OCI-LY7 (cell line): ENCODE measurements around the gene ATG16L2. TPM values are rescaled to one million over a fixed set of nuclear protein-coding genes. Genes with fewer than 3 reads are reported as not detected.

Experiments used
- BruUV-seq: library from RNA; stranded (reverse); fragments of 400-500 nt; replicated peaks from 2 replicates; lab custom pipeline; 2021; lab: Mats Ljungman, UMichigan
- CTCF ChIA-PET: fragments of 300-600 bp; sonication (Branson Sonifier 250); formaldehyde crosslinking; loops from one replicate; lab custom pipeline; 2022; ENCODE audit warnings: antibody characterized with exemption; ENCODE audit not compliant: unreplicated experiment; lab: Charles Lee
- POLR2A ChIA-PET: fragments of 300-600 bp; sonication (Branson Sonifier 250); formaldehyde crosslinking; loops from one replicate; lab custom pipeline; 2022; ENCODE audit warnings: antibody characterized with exemption; lab: Charles Lee
- DNase-seq: peaks from one replicate; pipeline ENCODE4 v3.0.0-alpha.2; 2015; ENCODE audit warnings: low spot score
- H2AFZ ChIP-seq: fragments of 200-600 bp; sonication (generic), shearing (Covaris generic); 2 replicates; pipeline ENCODE4 v1.6.1; 2014; ENCODE audit warnings: mild to moderate bottlenecking, antibody characterized with exemption, low read length, moderate library complexity
- H3K27ac ChIP-seq: fragments of 200-600 bp; sonication (generic); 2 replicates; pipeline ENCODE4 v1.5.1; 2014; ENCODE audit warnings: mixed run types, low read depth, mild to moderate bottlenecking, moderate library complexity, low read length, inconsistent platforms; ENCODE audit not compliant: poor library complexity, severe bottlenecking
- H3K36me3 ChIP-seq: fragments of 200-600 bp; sonication (generic); 2 replicates; pipeline ENCODE4 v1.6.1; 2014; ENCODE audit warnings: mild to moderate bottlenecking, antibody characterized with exemption, low read length, moderate library complexity, mixed read lengths; ENCODE audit not compliant: insufficient read depth
- H3K4me1 ChIP-seq: fragments of 200-600 bp; sonication (generic); 2 replicates; pipeline ENCODE4 v1.5.1; 2014; ENCODE audit warnings: mild to moderate bottlenecking, low read length; ENCODE audit not compliant: insufficient read depth, poor library complexity, severe bottlenecking
- H3K4me2 ChIP-seq: fragments of 200-600 bp; sonication (generic); 2 replicates; pipeline ENCODE4 v1.6.1; 2014; ENCODE audit warnings: mild to moderate bottlenecking, low read length
- H3K4me3 ChIP-seq: fragments of 200-600 bp; sonication (generic); 2 replicates; pipeline ENCODE4 v1.5.1; 2014; ENCODE audit warnings: mild to moderate bottlenecking, low read depth, low read length; ENCODE audit not compliant: poor library complexity, severe bottlenecking
- H3K79me2 ChIP-seq: fragments of 200-600 bp; sonication (generic); 2 replicates; pipeline ENCODE4 v1.6.1; 2016; ENCODE audit warnings: low read depth, mild to moderate bottlenecking, low read length, moderate library complexity, mixed read lengths; ENCODE audit not compliant: insufficient read depth
- H3K9me2 ChIP-seq: fragments of 200-600 bp; sonication (generic); 2 replicates; pipeline ENCODE4 v1.6.1; 2016; ENCODE audit warnings: mild to moderate bottlenecking, low read length, mixed read lengths; ENCODE audit not compliant: insufficient read depth
- H3K9me3 ChIP-seq: fragments of 200-600 bp; sonication (generic); 2 replicates; pipeline ENCODE4 v1.6.1; 2014; ENCODE audit warnings: mild to moderate bottlenecking, mixed run types, low read length, mixed read lengths
- H4K20me1 ChIP-seq: fragments of 200-600 bp; sonication (generic); 2 replicates; pipeline ENCODE4 v1.6.1; 2014; ENCODE audit warnings: mild to moderate bottlenecking, antibody characterized with exemption, low read length, moderate library complexity, mixed read lengths; ENCODE audit not compliant: insufficient read depth
- EZH2phosphoT487 ChIP-seq: fragments of 200-600 bp; sonication (generic); IDR thresholded peaks from 2 replicates; pipeline ENCODE4 v1.6.1; 2018; ENCODE audit warnings: low read depth, borderline replicate concordance, mild to moderate bottlenecking, mixed run types, antibody characterized with exemption, low read length, moderate library complexity, mixed read lengths
- intact Hi-C: fragments of 100-400 bp; cut with micrococcal nuclease; formaldehyde crosslinking; loops from one replicate; pipeline ENCODE4 v1.10.0; 2022; ENCODE audit not compliant: unreplicated experiment
- total RNA-seq, 2 experiments: library from RNA; depleted of rRNA in 1 of 2; stranded (reverse); fragments of >200 nt in 1 of 2; shearing (Covaris generic) in 1 of 2; gene quantifications; 2 replicates each; pipeline ENCODE4 v1.2.3, GENCODE V29; 2014 to 2022
- TF ChIP-seq, protein P1 (sequence below): fragments of 200-600 bp; sonication (generic); conservative IDR thresholded peaks from 2 replicates; pipeline ENCODE4 v1.5.1; 2014; ENCODE audit warnings: mild to moderate bottlenecking, antibody characterized with exemption, low read length, moderate library complexity, mixed read lengths

ATG16L2 gene
- total RNA-seq, 2 experiments from 2014 or later: 103 to 108 TPM

DNA sequence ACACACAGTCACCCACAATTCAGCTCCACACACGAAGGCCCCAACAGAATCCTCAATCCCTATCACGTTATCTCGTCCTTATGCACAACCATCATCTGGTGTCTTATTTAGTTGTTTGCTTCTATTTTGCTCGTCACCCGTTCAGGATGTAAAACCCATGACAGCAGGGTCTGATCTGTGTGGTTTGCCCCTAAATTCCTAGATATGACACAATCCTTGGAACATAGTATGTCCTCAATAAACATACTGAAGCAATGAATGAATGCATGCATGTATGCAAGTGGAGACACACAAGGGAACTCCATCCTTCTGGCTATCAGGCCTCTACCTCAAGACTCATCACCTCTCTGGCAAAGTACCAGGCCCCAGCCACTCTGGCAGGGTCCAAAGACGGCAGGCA lies 40.5 kb upstream of the ATG16L2 start:
- Histone ChIP-seq H3K4me1 (no peaks in the 10 kb centered on the region), H2AFZ (no peak overlapping the region), H3K9me2 (no peaks in the 10 kb centered on the region), H3K79me2 (no peaks in the 10 kb centered on the region), H3K36me3 (no peaks in the 10 kb centered on the region), H3K27ac (no peak overlapping the region), H3K9me3 (no peaks in the 10 kb centered on the region), H3K4me3 (no peak overlapping the region), H4K20me1 (no peaks in the 10 kb centered on the region), H3K4me2 (no peak overlapping the region)
- BruUV-seq: no TSS peak
- no peak for DNase-seq
- TF ChIP-seq EZH2phosphoT487: no peak
- TF ChIP-seq, protein P1, sequence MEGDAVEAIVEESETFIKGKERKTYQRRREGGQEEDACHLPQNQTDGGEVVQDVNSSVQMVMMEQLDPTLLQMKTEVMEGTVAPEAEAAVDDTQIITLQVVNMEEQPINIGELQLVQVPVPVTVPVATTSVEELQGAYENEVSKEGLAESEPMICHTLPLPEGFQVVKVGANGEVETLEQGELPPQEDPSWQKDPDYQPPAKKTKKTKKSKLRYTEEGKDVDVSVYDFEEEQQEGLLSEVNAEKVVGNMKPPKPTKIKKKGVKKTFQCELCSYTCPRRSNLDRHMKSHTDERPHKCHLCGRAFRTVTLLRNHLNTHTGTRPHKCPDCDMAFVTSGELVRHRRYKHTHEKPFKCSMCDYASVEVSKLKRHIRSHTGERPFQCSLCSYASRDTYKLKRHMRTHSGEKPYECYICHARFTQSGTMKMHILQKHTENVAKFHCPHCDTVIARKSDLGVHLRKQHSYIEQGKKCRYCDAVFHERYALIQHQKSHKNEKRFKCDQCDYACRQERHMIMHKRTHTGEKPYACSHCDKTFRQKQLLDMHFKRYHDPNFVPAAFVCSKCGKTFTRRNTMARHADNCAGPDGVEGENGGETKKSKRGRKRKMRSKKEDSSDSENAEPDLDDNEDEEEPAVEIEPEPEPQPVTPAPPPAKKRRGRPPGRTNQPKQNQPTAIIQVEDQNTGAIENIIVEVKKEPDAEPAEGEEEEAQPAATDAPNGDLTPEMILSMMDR: no peak
- ChIA-PET CTCF (no interaction called here), POLR2A (no interaction called here)
- intact Hi-C loops: no loop called here

DNA sequence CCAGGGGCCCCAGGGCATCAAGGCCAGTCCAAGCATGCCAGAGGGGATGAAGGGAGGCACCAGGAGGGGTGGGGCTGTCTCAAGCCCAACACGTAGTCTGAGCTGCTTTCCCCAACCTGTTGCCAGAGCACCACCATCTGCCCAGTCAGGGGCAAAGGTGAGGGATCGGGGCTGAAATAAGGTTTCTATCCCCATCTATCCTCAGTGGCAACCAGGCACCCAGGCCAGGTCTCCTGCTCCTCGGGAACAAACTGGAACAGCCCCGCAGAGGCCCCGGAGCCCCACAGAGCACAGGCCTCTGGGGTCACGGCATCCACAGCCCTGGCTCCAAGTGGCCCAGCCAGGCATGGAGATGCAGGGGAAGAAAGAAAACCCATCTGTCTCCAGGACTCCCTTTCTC lies 39.7 kb upstream of the ATG16L2 start:
- DNase-seq: no peak
- intact Hi-C loops: no loop called here
- no peaks in the 10 kb centered on the region for H3K36me3 ChIP-seq
- POLR2A ChIA-PET: no interaction called here
- no peak overlapping the region for H3K4me2 ChIP-seq
- CTCF ChIA-PET: interaction anchor here (0.5 kb wide), 1 partner anchor 37 kb away, joined by 3 read pairs; no protein-coding TSS in a partner anchor
- H3K4me1 ChIP-seq: no peaks in the 10 kb centered on the region
- H3K9me3 ChIP-seq: no peaks in the 10 kb centered on the region
- H2AFZ ChIP-seq: no peak overlapping the region
- no peak overlapping the region for H3K27ac ChIP-seq
- TF ChIP-seq, protein P1: no peak
- no peak for TF ChIP-seq EZH2phosphoT487
- H3K4me3 ChIP-seq: no peak overlapping the region
- no TSS peak for BruUV-seq
- H3K9me2 ChIP-seq: no peaks in the 10 kb centered on the region
- H4K20me1 ChIP-seq: no peaks in the 10 kb centered on the region
- H3K79me2 ChIP-seq: no peaks in the 10 kb centered on the region

DNA sequence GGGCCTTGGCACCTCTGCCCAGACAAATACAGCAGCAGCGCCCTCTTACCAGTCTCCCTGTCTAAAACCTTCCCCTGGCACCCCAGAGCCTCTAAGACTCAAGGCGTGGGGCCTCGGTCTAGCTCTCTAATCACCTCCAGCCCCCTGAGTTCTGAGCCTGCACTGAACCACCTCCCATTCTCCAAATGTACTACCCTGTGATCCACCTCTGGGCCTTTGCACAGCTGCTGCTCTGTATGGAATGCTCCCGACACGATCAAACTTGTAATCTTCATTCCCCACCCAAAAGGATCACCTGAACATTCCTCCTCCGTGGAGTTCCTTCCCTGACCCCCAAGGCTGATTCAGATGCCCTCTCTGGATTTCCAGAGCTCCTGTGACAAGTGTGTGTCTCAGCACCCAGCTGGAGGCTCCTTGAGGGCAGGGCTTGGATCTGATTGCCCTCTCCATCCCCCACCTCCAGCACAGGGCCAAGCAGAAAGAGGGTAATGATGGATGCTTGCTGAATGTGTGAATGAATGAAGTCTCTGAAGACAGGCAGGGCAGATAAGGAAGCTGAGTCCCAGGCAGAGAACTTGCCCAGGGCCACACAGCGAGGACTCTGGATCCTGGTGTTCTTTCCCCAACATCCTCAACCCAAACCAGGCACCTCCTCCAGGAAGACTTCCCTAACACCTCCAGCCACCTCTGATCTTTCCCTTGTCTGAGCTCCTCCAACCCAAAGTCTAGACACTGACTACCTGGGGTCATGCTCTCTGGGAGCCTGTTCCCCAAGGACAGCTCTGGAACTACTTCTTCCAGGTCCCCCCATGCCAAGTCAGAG lies 38.7 kb upstream of the ATG16L2 start:
- no TSS peak for BruUV-seq
- Histone ChIP-seq H3K79me2 (no peaks in the 10 kb centered on the region), H3K4me3 (no peak overlapping the region), H3K27ac (no peak overlapping the region), H3K4me1 (no peaks in the 10 kb centered on the region), H3K36me3 (no peaks in the 10 kb centered on the region), H2AFZ (no peak overlapping the region), H4K20me1 (no peaks in the 10 kb centered on the region), H3K9me3 (no peaks in the 10 kb centered on the region), H3K4me2 (no peak overlapping the region), H3K9me2 (no peaks in the 10 kb centered on the region)
- DNase-seq: no peak
- TF ChIP-seq, protein P1: no peak
- no peak for TF ChIP-seq EZH2phosphoT487
- POLR2A ChIA-PET: interaction anchor here (1.0 kb wide), 1 partner anchor 17 kb away, joined by 4 read pairs; no protein-coding TSS in a partner anchor
- intact Hi-C loops: no loop called here
- CTCF ChIA-PET: no interaction called here
